Upper lobe of left lung (tissue), 4 donors: ENCODE measurements around the gene MCF2L.

Experiments
- EP300 ChIP-seq, 4 donors: sonication (generic); formaldehyde crosslinking; IDR thresholded peaks; one replicate each; pipeline ENCODE4 v1.5.1; 2017; ENCODE audit warnings: antibody characterized with exemption in 4 of 4, control low read depth in 2 of 4
- POLR2A ChIP-seq, 4 donors: fragments of 450-650 bp; IDR thresholded peaks; one replicate each; pipeline ENCODE4 v1.5.1; 2016 to 2017; ENCODE audit warnings: antibody characterized with exemption in 4 of 4, mild to moderate bottlenecking in 2 of 4
- POLR2AphosphoS5 ChIP-seq, 2 donors: sonication (generic); formaldehyde crosslinking; IDR thresholded peaks; one replicate each; pipeline ENCODE4 v1.5.1; 2017; ENCODE audit warnings: antibody characterized with exemption in 2 of 2
- TF ChIP-seq, protein P1 (sequence below), 6 experiments: fragments of 450-650 bp in 4 of 6; fragments of 200-600 bp in 2 of 6; sonication (generic) in 2 of 6; IDR thresholded peaks; one replicate each; pipeline ENCODE4 v1.5.1; 2016 to 2019; ENCODE audit warnings: antibody characterized with exemption in 6 of 6

GRCh38 chr13:112994781-112995355 lies 25.9 kb downstream of the MCF2L start:
- TF ChIP-seq, protein P1, sequence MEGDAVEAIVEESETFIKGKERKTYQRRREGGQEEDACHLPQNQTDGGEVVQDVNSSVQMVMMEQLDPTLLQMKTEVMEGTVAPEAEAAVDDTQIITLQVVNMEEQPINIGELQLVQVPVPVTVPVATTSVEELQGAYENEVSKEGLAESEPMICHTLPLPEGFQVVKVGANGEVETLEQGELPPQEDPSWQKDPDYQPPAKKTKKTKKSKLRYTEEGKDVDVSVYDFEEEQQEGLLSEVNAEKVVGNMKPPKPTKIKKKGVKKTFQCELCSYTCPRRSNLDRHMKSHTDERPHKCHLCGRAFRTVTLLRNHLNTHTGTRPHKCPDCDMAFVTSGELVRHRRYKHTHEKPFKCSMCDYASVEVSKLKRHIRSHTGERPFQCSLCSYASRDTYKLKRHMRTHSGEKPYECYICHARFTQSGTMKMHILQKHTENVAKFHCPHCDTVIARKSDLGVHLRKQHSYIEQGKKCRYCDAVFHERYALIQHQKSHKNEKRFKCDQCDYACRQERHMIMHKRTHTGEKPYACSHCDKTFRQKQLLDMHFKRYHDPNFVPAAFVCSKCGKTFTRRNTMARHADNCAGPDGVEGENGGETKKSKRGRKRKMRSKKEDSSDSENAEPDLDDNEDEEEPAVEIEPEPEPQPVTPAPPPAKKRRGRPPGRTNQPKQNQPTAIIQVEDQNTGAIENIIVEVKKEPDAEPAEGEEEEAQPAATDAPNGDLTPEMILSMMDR (IDR thresholded peaks at IDR 0.05), result no peak
- TF ChIP-seq POLR2A (IDR thresholded peaks at IDR 0.05) (no peak), POLR2AphosphoS5 (IDR thresholded peaks at IDR 0.05) (no peak), EP300 (IDR thresholded peaks at IDR 0.05) (no peak)
